ENCODE results near the gene TTC16.
"Not testable (repeated sequence)": the region's sequence is repeated elsewhere in the genome, so short reads cannot be mapped to it uniquely, and the experiment has no call there.

TTC16 gene

DNA sequence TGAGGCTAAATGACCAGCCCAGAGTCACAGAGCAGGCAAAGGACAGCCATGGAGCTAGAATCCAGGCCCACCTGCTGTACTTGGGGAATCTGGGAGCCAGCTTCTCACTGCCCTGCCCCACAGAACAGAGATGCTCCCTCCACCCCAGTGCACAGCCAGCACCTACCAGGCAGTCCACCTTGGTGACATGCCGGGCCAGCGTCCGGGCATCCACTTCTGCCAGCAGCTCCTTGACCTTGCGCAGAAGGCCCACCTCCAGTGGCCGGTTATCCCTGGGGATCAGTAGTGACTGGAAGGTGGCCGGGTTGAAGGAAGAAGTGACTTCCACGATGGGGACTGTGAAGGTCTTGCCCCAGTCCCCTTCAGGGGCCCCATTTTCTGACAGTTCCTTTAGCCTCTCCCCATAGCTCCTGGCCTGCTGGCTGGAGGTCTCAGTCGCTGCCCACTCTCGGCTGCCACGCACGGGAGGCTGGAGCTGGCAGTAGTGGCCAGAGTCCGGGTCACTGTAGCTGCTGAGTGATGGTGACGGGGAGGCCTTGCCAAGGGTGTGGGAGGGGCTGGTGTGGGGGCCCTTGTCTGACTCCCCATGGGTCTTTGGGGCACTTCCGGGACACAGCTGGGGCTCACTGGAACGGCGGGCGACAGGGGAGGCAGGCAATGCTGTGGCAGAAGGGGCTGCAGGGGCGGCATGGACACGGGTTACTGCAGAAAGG lies 28.7 kb downstream of the TTC16 start:
- no peak for DNase-seq

DNA sequence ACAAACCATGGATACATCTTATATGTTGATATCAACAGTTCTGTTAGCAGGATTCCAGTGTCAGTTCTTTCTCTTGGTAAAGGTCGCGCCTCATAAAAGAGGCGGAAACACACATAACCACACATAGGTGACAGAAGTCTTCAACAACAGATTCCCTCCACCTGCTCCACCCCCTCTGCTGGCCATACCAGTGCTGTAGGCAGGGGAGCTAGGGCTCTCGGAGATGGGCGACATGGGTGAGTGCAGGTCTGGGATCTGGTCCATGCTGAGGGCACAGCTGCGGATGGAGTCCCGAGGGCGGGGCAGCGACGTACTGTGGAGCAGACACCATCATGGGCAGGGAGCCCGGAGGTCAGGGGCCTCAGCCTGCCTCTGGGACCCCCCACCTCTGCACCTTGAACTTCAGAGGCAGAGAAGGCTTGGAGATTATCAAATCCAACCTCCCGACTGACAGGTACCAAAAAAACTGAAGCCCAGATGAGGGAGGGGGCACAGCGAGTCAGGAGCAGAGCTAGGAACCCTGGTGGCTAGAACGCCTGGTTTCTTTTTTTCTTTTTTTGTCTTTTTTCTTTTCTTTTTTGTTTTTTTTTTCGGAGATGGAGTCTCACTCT lies 31.2 kb downstream of the TTC16 start:
- DNase-seq = no peak

DNA sequence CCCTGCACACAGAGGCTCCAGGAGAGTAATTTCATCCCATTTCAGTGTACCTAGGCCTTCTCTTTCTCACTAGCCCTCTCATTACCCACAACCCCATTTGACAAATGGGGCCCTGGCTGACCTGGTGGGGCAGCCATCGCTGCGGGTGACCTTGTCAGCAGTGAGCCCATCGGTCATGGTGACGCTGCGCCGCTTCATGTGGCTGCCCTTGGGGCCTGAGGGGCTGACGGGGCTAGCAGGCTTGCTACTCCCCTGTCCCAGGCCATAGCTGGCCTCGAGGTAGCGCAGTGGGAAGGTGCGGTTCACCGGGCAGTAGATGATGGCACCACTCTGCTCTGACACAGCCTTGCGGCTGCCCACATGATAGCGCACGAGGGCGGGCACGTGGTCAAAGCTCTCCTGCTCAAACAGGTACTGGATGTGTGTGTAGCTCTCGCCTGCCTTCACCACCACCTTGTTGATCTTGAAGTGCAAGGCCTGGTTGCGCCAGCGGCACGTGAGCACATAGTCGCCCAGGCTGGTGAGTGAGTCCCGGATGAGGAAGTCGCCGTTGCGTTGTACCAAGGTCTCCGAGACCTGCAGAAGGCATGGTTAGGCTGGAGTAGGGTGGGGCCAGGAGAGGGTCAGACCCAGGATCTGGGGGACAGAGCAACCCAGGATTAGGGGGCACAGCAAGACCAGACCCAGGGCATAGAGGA lies 33.4 kb downstream of the TTC16 start:
- no peak for DNase-seq

DNA sequence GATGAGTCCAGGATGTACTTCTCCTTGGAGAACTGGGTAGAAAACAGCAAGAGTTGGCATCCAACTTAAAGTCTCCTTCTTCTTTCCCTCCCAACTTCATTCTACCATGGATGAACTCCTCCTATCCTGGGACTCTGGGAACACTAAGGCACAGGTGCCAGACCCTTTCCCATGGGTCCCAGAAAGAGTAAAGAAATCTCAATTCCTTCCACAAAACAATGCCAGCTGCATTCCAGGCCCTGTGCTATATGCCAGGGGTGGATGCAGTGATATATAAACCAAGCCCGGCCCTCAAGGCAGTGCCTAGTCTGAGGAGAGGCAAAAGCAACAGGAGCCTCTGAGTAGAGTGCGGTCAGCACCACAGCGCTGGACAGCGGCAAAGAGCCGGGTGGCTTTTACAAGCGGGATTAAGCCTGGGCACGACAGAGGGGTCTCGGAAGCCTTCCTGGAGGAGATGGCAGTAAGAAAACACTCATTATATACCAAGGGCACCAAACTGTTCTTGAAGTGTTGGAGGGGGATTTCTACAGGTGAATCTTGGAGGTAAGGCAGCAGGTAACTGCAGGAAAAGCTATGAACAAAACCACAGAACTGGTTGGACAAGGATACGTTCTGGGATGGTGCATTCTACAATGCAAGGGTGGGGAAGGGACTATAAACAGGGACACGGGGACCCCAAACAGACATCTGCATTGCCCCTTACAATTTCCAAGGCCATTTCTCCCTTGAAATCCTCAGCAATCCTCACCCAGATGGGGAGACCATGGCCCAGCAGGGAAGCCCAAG lies 35.6 kb downstream of the TTC16 start:
- DNase-seq = no peak

DNA sequence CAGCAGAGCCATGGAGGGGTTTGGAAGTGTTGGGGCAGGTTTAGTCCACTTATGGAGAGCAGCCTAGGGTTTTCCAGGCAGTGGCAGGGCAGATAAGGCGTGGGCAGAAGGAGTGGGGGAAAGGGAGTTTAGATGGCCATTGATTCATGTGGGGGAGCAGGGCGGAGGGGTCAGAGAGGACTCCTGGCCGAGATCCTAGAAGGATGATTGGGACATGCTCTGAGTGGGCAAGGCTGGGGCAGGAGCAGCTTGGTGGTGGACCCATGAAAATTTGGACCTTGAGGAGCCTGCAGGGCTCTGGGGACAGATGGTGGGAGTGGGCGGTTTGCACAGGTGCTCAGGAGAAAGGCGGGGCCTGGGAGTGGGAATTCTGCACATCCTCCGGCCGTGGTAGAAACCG lies 37.3 kb downstream of the TTC16 start:
- DNase-seq = no peak

DNA sequence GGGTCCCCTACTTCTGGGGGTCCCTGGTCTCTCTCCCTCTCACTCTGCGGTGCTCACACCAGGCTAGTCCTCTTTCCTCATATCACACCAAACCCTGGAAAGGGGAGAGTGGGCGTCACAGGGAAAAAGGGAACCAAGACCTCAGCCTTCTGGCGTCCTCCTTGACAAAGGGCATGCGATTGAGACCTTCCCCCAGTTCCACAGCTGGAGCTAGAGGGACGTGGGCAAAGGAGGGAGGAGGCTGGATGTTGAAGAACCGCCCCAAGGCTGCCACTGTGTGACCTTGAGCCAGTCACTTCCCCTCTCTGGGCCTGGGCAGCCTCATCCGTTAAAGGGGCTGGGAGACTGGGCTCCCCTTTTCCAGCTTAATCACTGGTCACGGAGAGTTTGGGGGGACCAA lies 37.7 kb downstream of the TTC16 start:
- no peak for DNase-seq

DNA sequence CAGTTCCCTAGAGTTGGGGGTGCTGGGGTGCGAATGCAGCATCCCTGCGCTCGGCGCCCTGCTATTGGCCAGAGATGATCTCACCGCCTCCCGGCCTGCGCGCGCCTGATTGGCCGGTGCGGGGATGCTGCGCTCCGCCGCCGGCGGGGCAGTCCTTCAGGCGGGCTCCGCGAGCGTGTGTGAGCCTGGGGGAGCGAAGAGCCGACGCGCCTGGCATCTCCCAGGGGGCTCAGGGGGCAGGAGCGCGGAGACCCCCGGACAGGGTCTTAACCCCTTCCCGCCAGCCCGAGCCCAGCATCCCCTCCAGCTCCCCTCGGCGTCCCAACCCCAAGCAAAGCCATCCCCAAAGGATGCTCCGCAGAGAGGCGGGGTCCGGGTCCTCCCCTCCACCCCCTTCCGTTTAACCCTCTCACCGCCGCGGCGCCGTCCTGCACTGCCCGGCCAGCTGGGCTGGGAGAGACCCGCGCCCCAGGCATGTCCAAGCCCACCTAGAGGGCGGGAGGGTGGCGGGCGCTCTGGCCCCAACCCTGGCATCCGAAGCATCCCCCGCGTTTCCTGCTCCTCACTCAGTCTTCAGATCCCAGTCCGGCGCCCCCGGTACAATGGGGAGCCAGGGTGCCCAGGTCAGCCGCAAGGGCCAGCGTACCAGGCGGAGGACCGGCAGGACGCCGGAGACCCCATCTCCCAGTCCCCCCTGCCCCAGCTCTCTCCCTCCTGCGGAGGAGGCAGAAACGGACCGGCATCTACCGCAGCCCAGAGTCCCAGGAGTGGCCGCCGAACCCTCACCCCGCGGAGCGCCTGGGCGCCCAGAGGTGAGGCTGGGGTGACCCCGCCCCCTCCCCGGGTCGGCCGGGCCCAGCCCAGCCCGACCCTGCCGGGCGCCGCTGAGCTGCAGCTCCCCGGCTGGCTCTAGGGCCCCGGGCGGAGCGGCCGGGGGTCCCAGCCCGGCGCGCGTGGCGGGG lies 38.5 kb downstream of the TTC16 start:
- peak; percentile 22 for DNase-seq

DNA sequence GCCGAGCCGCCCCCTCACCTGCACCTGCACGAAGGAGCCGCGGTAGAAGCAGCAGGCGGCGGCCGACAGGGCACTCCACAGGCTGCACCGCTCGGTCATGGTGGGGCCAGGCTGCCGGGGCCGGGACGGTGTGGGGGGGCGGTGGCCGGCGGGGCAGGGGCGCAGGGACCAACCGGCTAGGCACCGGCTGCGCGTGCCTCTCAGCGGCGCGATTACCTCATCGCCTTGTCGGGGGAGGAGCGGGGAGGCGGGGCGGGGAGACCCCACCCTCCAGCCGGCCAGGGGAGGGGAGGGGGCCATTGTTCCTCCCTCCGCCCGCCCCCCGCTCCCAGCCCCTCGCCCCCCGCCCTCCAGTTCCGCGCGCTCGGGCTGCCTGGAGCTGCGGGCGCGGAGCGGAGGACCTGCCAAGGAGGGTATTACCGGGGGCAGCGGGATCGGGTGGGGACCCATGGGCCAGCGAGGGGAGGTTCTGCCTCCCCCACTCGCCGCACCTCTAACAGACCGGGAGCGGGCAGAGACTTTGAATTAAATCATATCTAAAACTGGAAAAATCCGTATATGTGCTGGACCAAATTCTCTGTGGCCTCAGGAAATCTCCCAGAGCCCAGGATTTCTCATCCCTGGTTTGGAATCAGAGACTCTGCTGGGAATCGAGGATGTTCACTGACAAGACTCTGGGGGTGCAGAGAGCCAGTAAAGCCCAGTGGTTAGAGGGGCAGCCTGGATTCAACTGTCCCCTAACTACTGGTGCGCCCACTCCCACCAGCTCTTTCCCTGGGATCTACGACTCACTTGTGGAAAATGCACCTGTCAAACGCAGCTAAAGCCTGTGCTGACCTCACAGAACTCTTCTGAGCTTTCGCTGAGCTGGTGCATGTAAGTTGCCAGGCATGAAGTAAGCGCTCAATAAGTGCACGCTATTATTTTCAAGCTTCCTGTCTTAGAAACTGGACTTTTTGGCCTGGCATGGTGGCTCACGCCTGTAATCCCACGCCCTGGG lies 39.5 kb downstream of the TTC16 start:
- DNase-seq = no peak

DNA sequence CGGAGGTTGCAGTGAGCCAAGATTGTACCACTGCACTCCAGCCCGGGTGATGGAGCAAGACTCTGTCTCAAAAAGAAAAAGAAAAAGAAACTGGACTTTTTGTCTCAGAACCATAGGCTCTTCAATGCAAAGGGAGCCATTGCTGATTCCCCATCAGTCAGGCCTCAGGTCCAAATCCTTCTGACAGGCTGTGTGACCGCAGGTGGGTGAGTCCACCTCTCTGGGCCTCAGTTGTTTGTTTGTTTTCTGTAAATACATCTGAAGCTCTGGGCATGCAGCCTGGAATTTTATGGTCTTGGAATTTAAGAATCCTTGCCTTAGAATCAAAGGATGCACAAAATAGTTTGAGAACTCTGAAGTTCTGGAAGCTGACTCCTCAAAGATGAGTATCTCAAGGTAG lies 40.4 kb downstream of the TTC16 start:
- no peak for DNase-seq

DNA sequence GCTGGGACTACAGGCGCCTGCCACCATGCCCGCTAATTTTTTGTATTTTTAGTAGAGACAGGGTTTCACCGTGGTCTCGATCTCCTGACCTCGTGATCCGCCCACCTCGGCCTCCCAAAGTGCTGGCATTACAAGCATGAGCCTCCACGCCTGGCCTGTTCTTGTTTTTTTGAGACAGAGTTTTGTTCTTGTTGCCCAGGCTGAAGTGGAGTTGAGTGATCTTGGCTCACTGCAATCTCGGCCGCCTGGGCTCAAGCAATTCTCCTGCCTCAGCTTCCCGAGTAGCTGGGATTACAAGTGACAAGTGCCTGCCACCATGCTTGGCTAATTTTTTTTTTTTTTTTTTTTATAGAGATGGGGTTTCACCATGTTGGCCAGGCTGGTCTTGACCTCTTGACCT lies 40.9 kb downstream of the TTC16 start:
- not testable (repeated sequence) for DNase-seq

DNA sequence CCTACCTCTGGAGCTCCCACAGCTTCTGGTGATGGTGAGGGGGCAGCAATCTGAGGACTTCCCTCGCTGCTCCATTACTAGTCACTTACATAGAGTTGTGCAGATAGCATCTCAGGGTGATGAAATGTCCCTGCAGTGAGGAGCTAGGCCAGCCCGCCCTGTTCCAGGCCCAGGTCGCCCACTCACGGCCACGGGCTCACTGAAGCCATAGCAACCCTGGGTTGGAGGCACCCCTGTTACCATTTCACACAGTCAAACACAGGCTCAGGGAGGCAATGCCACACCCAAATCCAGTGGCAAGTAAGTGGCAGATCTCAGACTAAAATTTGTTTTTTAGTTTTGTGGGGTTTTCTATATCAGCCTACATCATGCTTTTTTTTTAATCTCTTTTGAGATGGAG lies 43.0 kb downstream of the TTC16 start:
- no peak for DNase-seq

DNA sequence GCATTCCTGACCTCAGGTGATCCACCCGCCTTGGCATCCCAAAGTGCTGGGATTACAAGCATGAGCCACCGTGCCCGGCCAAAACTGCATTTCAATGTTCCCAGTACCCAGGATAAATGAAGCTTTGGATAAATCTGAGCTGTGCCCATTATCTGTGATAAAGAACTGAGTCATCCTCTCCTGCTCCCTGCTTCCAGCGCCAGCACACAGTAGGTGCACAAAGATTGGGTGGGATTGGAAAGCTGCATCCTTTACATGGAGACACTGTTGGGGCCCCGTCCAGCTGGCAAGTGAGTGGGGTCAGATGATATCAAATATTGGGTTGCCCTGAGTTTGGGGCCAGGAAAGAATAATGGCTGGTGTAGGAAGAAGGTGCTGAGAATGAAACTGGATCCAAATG lies 45.2 kb downstream of the TTC16 start:
- no peak for DNase-seq

DNA sequence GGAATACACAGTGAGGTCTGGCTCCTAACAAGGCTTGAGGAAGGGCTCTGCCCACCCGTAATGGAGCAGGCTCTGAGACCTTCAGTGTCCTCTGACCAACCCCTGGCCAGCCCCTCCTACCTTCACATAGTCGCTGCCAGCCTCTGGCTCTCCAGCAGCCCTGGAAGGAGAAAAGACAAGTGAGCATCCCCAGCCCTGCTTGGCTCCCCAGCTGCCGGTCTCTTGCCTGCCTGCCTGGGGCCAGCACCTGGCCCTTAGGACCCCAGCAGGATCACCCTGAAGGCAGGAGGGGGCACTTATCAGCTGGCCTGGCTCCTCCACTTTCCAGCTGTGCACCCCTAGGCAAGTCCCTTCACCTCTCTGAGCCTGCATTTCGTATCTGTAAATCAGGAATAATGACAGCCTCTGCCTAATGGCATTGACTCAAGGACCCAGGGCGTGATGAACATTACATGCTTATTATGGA lies 45.6 kb downstream of the TTC16 start:
- DNase-seq = no peak

DNA sequence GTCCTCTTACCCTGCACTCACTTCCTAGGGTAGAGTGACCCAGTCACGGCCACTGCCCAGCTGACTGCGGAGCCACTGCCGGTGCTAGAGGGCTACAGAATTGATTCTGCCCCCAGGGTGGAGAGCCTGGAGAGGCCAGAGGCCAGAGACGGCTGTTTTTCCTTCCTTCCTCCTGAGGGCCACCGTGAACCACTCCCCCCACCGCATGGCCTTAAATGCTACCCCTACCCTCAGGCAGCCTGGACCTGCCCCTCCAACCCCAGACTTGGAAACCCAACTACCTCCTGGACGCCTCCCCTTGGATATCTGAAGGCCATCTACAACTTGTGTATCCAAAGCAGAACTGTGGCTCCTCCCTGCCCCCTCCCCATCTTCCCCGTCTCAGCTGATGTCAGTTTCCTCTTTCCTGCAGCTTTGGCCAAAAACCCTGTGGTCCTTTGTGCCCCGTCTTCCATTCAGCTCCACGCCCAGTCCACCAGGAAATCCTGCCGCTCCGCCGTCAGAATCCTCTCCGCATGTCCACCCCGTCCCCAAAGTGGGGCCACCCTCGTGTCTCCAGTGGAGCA lies 46.3 kb downstream of the TTC16 start:
- DNase-seq = no peak

DNA sequence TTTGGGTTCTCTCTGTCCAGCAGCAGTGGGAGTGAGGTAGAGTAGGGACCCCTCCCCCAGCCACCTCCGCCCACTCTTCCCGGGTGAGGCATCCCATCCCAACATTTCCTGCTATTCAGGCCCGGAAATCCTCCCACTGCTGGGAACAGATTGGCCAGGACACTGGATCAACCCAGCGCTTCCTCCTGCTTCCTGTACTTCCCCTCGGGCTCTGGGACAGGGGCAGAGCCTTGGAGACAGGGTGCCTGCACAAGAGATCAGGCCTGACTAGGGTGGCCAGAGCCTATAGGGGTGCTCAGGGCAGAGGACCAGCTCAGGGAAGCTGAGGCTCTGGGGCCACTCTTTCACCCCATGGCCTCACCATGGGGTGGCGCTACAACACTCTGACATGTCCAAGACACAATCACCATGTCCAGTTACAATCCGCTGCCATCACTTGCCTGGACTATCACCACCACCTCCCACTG lies 48.1 kb downstream of the TTC16 start:
- DNase-seq = no peak

DNA sequence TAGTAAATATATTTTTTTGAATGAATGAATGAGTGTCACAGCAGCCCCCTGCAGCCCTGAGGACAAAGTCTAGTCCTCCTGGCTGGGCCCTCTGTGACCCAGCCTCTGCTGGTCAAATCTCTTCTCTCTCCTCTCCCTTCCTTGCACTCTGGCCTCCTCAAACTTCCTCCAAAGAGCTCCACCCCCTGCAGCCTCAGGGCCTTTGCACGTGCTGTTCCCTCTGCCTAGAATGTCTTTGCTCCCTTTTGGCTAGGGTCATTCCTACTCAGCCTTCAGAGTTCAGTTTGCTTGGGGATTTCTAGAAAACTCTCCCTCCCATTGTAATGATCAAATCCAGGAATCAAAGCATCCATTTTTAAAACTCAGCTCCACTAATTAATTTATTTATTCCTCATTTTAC lies 49.5 kb downstream of the TTC16 start:
- no peak for DNase-seq

DNA sequence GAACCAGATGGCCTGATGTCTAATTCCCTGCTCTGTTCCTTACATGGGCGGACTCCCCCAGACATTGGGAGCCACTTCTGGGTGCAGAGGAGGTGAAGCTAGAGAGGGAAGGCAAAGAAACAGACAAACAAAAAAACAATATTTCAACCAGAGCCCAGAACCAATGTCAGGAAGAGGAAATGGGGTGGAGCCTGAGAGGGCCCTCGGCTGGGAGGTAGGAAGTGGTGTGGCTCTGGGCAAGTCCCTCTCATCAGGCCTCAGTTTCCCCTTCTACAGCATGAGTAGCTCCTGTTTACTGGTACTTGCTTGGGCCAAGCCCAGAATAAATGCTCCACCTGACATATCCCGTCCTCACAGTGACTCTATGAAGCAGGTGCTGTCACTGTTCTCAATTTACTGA lies 51.5 kb downstream of the TTC16 start:
- DNase-seq = no peak

DNA sequence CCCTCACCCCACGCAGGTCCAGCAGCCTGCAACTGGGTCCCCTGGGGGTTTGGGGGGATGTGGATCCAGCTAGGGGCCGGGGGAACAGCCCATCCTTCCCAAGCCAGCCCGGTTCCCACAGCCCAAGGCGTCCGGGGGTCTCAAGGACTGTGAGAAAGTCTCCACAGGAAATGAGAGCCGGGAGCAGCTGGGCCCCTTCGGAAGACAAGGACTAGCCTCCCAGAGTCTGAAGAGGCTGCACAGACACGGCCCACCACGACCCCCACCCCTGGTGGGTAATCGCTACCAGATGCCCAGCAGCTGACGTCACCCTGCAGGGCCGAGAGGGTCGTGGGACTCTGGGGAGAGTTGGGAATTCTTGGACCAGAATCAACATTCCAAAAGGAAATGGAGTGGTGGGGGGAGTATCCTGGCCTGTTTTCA lies 52.0 kb downstream of the TTC16 start:
- DNase-seq = no peak

DNA sequence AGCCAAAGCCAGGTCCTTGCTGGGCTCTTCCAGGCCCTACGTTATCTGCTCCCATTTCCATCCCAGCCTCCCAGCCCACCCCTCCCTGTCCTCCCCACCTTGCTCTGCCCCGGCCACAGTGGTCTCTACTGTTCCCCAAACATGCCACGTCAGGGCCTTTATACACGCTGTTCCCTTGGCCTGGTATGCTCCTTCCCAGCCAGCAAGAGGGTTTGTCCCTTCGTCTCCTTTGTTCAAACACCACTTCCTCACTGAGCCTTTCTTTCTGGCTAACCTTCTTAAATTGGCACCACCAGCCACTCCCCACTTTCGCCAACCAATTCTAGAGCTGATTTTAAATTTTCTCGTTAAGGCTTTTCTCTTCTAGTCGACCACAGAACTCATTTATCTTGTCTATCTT lies 52.8 kb downstream of the TTC16 start:
- no peak for DNase-seq

DNA sequence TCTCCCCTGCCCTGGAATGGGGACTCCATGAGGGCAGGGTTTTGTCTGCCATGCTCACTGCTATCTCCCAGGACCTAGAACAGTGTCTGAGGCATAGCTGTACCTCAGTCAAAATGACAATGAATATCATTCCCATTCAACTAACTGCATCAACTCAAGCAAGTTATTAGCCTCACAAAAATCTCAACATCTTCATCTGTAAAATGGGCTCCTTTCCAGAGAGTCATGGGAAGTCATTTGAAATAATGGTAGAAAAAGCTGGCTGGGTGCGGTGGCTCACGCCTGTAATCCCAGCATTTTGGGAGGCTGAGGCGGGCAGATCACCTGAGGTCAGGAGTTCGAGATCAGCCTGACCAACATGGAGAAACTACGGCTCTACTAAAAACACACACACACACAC lies 53.2 kb downstream of the TTC16 start:
- DNase-seq = no peak
